Brain pericyte (primary cell): ENCODE data around the gene ENPP3.
"Not testable (repeated sequence)": the region's sequence is repeated elsewhere in the genome, so short reads cannot be mapped to it uniquely, and the experiment has no call there.

Experiments used
- DNase-seq: peaks from one replicate; pipeline ENCODE4 v3.0.0-alpha.2; 2012; ENCODE audit warnings: low read depth, low spot score

Gene ENPP3

DNA sequence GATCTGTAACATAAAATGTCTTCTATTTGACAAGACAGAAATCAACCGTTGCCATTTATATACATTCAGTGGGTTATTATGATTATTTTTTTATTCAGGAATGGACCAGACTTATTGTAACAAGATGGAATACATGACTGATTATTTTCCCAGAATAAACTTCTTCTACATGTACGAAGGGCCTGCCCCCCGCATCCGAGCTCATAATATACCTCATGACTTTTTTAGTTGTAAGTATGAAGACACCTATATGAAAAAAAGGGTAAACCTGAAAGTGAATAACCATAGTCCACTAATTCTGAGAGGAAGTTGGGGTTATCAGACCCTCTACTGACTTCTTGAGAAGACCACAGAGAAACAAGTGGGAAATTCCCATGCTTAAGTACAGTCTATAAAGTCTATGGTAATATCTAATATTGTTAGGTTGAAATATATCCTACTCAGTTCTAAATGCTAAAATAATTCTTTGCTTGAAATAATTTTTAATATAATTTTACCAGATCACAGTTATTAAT lies 48.2 kb downstream of the ENPP3 start:
- no peak for DNase-seq

DNA sequence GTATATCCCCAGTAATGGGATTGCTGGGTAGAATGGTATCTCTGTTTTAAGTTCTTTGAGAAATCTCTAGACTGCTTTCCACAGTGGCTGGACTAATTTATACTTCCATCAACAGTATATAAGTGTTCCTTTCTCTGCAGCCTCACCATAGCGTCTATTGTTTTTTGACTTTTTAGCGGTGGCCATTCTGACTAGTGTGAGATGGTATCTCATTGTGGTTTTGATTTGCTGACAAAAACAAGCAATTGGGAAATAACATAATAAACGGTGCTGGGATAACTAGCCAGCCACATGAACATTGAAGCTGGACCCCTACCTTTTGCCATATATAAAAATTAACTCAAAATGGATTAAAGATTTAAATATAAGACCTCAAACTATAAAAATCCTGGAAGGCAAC lies 49.9 kb downstream of the ENPP3 start:
- DNase-seq = no peak

DNA sequence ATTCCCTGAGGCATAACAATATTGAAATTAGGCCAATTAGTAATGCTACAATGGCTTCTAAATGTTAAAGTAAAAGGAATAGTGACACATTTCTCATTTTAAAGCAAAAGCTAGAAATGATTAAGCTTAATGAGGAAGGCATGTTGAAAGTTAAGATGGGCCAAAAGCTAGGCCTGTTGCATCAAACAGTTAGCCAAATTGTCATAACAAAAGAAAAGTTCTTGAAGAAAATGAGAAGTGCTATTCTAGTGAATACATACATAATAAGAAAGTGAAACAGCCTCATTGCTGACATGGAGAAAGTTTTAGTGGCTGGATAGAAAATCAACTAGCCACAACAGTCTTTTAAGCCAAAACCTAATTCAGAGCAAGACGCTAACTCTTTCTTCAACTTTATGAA lies 51.2 kb downstream of the ENPP3 start:
- DNase-seq = no peak

DNA sequence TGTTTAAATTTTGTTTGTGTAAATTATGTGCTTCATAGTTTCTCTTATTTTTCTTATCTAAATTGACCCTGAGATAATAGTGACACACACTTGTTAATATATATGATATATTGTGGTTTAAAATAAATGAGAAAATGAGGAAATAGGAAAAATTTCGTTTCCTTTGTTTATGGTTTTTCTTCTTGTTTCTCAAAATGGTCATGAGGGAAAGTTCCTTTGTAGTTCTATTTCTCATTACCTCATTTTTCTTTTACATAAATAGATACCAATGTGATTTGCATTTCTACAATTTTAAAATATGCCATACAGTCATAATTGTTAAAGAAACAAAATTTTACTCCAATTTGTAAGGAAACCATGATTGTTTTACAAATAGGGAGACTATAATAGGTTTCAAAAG lies 54.9 kb downstream of the ENPP3 start:
- DNase-seq = no peak

DNA sequence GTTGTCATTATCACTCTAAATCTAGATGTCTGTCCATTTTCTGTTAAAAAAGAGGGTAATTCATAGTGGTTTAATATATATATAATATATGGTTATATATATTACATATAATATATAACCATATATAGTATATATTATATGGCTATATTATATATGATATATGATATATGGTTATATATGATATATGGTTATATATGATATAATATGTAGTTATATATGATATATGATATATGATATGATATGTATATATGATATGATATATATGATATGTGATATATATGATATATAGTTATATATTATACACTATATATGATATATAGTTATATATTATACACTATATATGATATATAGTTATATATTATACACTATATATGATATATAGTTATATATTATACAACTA lies 55.5 kb downstream of the ENPP3 start:
- DNase-seq = no peak

DNA sequence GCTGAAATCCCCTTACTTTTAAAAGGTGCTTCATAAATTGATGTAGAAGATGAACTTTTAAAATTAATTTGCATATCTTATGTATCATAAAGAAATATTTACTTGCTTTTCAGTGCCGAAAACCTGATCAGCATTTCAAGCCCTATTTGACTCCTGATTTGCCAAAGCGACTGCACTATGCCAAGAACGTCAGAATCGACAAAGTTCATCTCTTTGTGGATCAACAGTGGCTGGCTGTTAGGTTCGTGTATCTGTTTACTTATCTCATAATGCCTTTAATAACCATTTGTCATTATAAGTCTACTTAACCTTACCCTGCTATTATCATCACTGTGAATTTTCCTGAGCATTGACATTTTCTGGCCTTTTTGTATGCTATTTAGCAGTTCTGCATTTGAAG lies 56.3 kb downstream of the ENPP3 start:
- DNase-seq = no peak

DNA sequence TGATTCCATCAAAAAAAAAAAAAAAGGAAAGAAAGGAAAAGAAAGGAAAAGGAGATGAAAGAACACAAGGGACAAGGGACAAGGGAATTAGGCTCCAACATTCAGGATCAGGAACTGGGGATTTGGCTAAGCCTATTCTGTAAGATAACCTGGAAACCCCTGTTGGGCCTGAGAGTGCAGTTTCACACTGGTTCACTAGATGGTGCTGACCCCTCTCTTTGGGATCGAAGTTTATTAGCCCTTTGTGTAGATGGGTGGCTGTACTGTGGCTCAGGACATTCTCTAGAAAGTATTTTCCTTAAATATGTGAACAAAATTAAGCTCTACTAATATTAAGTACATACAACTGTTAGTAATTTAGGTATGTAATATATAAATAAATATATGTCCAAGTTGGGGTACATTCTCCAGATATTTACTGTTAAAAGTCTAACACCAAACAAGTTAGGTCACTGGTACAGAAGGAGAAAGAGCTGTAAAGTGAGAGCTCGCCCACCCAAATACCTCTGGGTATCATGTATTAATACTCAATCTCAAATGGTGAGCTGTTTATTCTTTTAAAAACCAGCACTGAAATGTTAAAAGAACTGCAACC lies 57.8 kb downstream of the ENPP3 start:
- DNase-seq = peak; percentile 18

DNA sequence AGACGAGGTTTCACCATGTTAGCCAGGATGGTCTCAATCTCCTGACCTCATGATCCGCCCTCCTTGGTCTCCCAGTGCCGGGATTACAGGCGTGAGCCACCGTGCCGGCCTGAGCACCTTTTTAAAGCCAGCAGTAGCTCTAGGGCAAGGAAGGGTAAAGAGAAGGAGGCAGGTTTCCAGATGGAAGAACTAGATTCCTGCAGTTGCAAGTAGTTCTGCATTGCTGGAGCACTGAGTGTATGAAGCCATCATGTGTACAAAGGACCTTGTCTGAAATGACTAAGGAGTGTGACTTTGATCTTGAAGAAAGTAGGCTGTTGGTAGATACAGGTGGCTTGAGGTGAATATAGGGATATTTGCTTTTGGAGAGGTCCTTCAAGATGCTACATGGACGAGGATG lies 59.9 kb downstream of the ENPP3 start:
- DNase-seq = no peak

DNA sequence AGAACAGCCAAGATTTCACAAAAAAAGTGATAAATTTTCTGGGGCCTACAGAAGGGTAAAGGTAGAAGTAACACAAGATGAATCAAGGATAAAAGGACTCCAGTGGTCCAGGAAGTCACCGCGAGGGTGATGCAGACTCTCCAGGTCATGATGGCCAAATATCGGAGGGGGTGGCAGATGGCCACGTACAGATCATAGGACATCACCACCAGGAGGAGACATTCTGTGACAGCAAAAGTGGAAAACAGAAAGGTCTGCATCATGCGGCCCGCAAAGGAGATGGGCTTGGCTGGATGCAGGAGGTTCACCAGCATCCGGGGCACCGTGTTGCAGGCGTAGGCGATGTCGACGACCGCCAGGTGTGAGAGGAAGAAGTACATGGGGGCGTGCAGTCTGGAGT lies 63.7 kb downstream of the ENPP3 start:
- not testable (repeated sequence) for DNase-seq

DNA sequence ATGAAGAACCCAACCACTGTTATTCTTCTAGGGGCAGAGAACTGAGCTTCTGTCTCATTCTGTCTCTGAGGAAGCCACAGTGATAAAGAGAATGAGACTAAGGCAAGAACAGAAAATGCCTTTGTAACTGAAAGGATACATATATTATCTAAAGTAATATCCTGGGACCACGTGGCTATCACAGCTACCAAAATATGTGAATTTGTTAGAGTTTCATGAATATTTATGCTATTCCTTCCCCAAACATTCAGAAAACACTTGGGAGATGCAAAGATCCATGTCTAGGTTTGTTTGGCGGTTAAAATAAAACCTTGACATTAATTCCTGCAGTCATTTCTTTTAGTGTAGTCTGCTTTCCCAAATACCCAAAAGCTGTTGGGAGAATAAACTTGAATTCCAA lies 66.8 kb downstream of the ENPP3 start:
- not testable (repeated sequence) for DNase-seq

DNA sequence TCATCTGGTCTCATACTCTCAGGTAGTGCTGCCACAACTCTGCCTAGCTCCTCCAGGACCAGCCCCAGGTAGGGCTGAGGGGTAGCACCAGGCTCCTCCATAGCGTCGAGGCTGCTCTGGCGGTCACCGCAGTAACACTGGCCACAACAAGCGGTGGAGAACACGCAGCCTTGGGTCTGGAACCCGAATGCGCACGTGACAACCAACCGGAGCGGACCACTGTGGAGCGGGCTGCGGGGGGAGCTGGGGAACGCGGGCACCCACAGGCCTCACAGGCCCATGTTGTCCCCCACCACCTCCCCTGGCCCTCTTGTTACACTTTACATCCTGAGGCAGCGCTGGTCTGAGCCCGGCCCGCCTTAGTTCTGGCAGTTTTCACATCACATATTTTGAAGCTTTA lies 73.8 kb downstream of the ENPP3 start, which contains the start of gene CTAGE9:
Gene CTAGE9 (minus strand): TSS at position 101 of the 400 bp plus-strand sequence. CDS start 0 bp downstream, at position 101.
- not testable (repeated sequence) for DNase-seq

DNA sequence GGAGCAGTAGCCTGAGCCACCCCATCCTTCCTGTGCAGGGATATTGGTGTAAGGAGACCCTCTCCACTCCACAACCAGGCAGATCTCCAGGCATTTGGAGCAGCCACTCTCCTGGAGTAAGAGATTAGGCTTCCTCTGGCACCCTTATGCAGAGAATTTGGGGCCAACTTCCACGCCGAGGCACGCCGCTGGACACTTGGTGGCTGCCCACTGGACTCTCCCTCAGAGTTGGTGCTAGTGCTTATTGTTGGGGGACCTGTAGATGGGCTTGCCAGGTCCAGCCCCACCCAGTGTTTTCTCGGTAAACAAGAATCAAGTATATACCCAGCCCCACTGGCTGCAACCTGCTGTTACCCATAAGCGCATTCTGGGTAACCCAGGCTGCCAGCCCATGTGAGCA lies 78.5 kb downstream of the ENPP3 start:
- not testable (repeated sequence) for DNase-seq

DNA sequence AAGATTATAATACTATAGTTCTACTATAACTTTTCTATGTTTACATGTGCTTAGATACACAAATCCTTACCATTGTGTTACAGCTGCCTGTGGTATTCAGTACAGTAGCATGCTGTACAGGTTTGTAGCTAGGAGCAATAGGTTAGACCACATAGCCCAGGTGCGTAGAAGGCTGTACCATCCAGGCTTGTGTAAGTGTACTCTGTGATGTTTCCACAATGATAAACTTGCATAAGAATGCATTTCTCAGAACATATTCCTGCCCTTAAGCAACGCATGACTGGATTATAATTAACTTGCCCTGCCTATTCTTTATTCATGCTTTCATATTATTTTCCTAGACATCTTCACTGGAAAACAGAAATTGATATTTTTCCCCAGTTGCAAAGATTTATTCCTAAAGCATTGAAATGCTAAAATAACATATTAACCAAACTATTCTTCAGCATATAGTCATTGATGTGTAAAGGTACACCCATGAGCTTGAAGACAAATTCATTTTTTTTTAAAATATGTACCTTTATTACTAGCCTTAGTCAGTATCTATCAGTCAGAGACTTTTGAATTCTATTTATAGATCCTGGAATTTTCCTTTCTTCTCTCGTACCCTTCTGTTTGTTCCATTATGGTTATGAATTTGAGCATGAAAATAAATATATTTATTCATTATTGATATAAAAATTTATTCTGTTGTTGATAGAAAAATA lies 80.9 kb downstream of the ENPP3 start:
- DNase-seq = no peak

DNA sequence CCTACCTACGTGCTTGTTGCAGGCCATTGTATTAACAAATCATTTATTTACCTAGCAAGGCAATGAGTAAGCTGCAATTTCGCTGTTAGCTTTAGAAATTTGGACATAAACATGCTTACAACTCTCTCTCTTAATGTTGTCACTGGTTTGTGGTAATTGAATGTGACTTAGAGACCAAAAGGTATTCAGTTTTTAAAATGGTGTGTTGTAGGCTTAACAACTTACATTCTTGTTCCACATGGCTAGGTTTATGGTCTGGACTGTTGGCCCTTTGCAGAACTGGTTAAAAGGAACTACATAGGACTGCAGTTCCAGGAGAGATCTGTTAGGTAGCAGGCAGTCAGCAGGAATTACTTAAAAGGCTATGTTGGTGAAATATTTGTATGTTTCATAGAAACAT lies 84.1 kb downstream of the ENPP3 start:
- DNase-seq = no peak

DNA sequence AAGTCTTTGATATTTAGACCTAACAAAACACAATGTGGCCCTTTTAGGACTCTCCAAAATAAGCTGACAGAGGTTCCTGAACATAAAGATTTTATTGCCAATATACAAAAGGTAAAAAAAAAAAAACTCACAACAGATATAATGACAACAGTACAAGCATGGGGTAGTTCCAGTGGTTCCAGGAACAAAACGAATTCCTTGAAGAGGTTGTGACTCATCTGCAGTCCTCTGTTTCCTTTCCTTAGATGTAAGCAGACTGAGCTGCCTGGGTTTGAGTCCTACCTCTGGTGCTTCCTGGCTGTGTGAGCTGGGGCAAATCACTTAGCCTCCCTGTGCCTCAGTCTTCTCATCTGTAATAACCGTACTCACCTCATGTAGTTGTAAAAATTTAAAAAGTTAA lies 87.0 kb downstream of the ENPP3 start:
- DNase-seq = no peak

DNA sequence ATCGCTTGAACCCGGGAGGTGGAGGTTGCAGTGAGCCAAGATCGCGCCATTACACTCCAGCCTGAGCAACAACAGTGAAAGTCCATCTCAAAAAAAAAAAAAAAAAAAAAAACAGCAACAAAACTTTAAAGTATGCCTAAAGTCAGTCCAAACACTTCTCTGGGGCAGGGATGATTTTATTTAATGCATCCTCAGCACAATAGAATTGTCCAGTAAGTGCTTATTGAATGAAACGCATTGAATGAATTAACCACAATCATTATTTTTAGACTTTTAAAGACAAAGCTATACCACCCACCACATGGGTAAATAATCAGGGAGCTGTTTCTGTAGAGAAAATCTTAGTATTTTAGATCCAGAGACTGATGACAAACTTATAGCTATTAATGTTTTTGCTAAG lies 90.4 kb downstream of the ENPP3 start:
- no peak for DNase-seq

DNA sequence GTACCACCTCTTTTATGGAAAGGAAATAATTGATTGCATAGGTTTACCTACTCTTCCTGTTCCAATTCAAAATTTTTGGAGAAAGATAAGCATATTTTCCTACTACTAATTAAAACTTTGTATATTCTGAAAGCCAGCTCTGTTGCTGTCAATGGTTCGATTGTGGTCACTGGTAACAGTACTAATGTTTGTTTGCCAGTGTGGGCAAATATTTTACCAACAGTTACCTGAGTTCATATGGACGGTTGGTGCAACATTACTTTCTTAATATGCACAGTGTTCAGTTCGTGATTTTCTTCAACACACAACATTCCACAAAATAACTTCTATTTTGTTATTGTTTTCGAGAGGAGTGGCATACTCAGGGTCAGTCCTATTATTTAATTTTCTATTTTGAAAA lies 90.8 kb downstream of the ENPP3 start:
- DNase-seq = no peak

DNA sequence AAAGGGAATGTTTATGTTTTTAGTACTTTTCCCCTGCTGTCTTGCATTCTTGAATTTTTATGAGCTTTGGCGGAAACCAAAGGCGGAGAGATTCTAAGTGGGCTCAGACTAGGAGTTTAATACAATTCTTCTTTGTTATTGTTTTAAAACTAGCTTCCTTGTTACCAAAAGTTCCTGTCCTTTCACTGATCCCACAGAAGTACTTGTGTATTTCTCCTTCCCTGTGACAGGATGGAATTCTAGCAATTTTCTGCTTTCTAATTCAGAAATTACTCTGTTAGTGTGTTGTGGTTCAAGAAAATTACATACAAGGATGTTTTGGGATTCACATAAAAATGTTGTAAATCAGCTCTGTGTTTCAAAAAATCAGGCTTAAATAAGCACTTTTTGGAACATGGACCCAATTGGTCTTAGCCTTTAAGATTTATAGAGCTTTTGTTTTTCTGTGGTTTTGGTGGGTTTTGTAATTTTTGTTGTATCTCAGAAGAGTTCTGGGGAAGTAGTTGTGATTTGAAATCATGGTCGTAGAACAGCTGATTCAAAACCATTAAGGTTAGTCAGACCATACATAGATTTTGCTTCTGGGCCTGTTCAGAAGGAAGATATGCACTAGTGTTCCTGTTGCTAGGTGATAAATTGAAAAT lies 91.3 kb downstream of the ENPP3 start:
- no peak for DNase-seq

DNA sequence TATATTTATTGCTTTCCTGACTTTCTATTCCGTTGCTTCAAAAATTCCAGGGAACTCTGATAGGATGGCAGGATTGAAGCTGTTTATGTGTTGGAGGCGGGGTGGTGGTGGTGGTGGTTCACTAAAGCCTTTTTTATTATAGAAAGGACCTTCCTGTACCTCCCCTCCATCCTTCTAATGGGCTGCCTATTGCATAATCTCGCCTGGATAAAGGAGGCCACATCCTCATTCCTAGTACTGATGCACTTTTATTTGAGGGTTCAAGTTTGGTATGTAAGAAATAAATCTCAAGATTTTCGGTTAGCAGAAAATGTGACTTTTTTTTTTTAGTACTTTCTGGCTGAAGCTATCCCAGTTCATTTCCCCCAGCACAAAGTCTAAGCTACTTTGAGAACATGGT lies 92.4 kb downstream of the ENPP3 start:
- DNase-seq = no peak

DNA sequence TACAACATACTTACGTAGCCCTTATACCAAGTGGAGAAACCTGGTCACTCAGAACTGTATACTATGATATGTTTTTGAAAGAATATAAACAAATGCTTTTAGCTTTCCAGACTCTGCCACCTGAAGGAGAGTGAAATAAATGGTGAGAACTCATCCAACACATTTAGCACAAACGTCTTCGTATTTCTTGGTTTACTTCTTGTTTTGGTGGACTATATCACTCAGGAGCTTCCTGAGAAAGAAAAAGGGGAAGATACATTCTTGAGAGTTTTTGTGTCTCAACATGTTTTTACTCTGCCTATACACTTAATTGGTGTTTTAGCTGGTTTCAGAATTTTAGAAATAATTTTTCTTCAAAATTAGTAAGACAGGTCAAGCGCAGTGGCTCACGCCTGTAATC lies 93.2 kb downstream of the ENPP3 start:
- no peak for DNase-seq

DNA sequence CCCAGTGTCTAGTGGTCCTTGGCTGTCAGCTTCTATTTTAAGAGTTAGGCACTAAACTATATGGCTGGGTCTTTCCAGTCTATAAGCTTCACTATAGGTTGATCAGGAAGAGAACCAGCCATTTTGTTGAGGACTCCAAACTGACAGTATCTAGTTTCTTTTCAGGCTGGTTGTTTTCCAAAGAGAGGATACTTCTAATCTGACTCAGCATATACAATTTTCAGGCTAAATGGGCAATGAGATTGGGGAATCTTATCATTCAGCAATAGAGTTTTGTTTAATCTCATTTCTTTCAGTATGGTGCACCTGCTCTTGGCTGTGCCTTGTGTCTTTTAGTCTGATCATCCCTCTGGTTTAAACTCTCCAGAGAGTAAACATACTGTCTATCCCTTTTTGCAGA lies 94.1 kb downstream of the ENPP3 start:
- DNase-seq = no peak

DNA sequence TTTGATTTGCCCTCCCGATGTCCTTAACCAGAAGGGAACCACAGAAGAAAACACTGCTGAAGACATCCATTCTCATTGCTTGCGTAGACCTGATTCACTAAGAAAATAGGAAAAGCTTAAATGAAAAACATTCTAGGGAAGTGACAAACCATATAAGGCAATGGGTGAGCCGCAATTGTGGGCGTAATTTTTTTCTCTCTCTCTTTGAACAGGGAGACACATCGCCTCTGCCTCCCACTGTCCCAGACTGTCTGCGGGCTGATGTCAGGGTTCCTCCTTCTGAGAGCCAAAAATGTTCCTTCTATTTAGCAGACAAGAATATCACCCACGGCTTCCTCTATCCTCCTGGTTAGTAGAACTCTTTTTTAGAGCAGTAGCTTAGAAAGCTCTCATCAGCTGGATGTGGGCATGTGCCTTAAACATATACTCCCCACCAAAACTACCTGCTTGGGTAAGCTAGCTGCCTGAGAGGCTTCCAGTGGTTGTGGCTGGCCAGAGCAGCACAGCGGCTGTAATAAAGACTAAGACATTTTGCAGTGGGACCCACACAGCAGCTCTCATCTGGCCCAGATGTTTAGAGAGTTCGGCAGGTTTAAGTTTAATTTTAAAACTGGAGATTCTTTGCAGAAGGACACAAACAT lies 96.4 kb downstream of the ENPP3 start:
- peak; percentile 65 for DNase-seq
